Hematopoietic multipotent progenitor cell treated with erythropoietin and hydrocortisone succinate and interleukin-3 and kit ligand, for 6 days (in vitro differentiated cells): ENCODE measurements around the gene USO1.
"Not testable (repeated sequence)": the region's sequence is repeated elsewhere in the genome, so short reads cannot be mapped to it uniquely, and the experiment has no call there.

ENCODE experiments used
- DNase-seq: peaks from one replicate; pipeline ENCODE4 v3.0.0-alpha.2; 2015

The USO1 gene

DNA sequence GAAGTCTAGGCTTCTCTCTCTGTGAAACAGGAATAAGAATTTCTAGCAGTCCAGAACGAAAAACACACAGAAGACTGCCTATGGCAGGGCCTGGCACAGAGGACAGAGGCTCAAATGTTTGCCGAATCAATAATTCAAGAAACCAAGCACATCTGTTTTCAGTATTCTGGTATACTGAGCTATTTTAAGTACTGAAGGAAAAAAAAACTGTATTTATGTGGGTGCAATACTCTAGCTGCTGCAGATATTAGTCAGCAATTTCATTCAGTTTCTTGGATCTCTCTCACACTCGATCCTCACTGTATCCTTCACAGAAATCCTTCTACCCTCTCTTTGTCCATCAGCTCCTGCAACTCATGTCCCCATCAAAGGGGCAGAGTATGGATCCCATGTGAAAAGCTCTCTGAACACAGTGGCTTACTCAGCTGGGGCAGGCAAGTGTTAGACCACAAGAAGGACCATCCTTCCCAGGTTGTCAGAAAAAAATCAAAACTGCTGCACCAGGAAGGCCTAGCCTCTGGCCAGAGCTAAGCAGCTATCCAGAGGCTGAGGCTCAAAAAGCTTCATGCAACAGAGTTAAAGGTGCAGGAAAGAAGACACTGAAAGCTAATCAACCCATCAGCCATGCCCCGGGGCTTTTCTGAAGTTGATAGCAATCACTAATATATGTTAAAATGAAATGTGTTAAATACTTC is 9.1 kb upstream of the USO1 start:
- DNase-seq: no peak

DNA sequence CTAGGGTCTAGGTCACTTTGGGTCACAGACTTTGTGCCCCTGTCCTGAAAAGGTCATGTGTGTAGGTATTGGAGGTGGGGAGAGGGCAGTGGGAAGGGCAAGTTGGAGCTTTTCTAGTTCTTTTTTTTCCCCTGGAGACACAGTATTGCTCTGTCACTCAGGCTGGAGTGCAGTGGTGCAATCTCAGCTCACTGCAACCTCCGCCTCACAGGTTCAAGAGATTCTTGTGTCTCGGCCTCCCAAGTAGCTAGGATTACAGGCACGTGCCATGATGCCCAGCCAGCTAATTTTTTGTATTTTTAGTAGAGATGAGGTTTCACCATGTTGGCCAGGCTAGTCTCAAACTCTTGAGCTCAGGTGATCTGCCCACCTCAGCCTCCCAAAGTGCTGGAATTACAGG is 8.3 kb upstream of the USO1 start:
- DNase-seq: not testable (repeated sequence)

DNA sequence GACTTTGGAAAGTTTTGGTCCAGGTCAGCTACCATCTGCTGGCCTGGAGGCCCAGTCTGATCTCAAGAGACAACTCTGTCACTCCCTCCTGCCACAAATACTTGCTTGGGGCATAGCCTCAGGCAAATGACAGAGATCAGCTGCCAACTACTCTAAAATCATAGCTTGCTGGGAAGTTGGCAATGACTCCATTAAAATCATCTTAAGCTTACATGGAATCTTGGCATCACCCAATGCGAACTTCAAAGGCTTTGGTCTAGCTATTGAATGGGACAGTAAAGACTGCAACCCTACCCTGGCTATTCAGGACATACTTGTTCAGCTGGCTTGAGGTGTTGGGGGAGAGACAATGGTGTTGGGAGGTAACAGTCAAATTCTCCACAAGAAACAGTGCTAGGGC is 7.0 kb upstream of the USO1 start:
- DNase-seq: no peak

DNA sequence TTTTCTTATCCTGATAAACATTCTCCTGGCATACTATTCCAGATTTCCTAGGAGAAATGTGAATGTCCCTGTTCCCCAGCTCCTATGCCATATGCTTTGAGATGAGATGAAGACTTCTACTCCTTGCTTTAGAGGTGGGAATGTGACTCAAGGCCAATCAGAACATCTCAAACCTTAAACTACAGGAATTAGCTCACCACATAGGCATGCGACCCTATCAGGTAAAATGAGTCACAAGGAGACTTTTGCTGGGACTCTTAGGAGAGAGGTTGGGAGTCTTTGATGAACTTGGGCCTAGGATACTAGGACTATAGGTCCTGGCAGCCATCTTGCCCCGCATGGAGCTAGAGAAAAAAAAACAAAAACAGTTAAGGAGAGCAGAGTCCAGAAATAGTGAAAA is 5.8 kb upstream of the USO1 start:
- DNase-seq: no peak

DNA sequence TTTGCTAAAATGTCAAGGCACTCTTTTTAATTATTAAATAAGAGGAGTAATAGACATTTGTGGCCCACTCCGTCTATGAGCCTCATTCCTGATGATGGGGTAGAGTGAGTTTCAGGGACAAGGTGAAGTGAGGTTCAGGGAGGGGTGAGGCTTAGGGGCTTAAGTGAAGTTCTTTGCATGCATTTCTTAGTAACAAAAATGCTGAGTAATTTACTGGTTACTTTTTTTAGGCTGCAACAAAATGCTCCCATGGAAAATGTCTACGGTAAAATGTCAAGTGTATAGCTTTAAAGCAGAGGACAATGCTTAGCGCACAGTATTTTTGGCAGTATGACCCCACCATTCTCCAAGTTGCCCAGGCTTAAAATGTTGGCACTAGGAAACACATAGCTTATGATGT is 2.0 kb upstream of the USO1 start:
- no peak for DNase-seq

DNA sequence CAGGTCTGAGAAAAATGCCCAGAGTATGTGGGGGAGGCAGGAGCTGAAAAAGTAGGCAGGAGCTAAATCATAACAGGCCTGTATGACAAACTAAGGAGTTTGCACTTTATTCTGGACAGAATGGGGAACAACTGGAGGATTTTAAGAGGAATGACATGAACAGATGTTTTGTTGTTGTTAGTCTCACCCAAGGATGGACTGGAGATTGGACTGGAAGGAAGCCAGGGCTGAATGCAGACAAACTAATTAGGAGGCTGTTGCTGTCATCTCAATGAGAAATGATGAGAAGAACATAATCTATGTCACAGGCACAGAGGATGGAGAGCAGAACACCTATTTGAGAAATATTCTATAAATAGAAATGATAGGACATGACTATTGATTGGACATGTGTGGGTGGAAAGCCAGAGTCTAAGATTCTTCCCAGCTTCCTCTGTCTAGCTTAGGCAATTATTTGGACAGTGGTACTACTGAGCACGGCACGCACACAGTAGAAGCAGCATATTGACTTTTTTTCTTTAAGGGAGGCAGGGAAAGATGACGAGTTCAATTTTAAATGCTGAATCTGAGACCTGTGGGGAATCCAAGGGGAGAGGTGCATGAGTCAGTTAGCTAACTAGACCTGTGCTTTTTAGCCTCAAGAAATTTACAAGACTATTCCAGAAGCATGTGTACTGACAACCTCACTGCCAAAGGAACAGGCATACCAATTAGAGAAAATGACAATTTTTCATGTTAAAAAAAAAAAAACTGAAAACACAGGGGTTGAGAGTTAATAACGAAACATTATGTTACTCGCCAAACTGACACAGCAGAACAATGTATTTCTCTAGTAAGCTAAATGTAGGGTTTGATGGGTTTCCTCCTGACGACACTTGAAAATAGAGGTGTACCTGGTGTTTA is 963 bp upstream of the USO1 start:
- no peak for DNase-seq

DNA sequence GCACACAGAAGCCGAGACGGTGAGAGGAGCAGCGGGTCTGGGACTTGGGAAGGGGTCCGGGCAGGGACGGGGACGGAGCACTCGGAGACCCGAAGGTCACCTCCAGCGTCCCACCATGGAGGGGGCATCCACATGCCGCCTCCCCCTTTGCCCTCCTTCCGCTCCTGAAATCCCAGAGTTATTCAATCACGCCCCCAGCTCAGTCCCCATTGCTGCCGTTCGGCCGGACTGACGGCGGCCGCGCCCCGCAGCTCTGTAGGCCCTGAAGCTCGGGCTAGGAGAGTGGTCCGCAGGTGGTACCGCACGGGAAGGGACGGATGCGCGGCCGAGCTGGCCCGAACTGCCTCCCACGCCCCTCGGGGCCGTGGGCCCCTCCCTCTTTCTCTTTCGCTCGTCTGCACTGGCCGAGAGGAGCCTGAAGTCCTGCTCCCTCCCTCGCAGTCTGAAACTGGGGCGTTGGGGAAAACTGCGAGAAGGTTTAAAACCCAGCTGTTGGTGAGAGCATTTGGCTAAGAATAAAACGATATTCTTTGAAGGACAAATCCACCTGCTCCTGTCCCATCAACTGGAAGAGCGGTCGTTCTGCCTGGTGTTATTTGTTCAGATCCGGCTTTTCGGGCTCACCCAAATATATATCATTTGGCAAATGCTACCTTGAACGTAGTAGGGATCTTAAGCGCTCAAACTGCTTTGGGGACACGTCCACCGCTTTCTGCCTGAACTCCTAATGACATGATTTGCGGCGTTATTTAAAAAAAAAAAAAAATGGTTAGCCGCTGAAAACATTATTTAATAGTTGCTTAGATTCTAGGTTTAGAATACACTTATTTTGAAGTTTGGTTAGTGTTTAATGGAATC is 719 bp downstream of the USO1 start:
- DNase-seq: peak; percentile 78

DNA sequence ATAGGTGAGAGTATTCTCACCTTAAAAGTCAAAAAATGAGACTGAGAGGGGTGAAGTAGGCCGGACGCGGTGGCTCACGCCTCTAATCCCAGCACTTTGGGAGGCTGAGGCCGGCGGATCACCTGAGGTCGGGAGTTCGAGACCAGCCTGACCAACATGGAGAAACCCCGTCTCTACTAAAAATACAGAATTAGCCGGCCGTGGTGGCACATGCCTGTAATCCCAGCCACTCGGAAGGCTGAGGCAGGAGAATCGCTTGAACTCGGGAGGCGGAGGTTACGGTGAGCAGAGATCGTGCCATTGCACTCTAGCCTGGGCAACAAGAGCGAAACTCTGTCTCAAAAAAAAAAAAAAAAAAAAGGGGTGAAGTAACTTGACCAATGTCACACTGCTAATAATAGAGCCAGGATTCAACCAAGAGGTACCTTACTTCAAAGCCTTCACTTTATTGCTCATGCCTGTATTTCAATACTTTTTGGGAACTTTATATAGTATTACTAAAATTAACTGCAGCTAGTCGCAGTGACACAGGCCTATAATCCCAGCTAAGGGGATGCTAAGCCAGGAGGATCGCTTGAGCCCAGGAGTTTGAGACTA is 1.7 kb downstream of the USO1 start:
- not testable (repeated sequence) for DNase-seq

DNA sequence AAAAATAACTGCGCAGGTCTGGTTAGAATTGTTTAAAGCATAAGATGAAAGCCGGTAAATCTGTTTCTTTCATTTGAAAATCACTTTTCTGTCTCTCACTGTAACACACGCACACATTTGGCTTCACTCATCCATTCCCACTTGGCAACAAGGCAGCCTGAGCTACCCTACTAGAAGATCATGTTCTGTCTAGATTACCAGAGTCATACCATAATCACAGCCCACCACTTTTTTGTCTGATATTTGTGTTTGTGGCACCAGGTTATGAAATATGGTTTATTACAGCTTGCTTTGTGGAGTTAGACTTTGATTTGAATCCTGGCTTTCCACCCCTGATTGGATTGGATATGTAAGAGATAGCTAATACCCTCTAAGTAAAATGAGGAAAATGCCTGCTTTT is 2.2 kb downstream of the USO1 start:
- peak; percentile 39 for DNase-seq

DNA sequence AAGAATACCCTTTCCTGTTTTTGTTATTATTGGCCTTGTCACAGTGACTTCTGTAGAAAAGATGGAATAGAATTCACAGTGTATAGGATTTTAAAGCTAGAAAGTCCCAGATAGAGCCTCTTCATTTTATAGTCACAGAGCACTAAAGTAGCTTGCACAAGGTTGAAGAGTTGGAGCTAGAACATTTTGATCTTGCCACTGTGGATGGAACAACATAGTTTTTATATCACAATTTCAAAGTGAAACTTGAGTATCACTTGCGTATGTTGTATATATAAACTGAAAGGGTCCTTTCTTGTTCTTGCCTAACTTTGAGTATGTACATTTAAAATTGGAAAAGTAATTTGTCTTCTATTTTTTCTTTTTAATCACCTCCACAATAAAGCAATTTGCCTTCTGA is 2.7 kb downstream of the USO1 start:
- DNase-seq: no peak

DNA sequence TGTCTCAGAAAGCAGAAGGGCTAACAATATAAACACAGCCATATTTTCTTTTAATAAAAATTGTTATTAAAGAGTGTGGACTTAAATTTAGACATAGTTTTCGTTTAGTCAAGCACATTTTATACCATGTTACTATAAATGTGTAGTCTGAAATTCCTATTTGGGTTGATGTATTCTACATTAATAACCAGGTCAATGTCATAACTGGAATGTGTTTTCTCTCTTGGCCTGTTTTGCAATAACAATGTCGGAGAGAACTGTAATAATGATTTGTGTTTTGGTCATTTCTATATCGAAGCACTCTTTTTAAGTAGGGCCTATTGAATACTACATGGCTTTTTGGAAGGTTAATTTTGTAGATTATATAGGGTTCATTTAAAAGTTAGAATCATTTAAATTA is 5.5 kb downstream of the USO1 start:
- DNase-seq: no peak

DNA sequence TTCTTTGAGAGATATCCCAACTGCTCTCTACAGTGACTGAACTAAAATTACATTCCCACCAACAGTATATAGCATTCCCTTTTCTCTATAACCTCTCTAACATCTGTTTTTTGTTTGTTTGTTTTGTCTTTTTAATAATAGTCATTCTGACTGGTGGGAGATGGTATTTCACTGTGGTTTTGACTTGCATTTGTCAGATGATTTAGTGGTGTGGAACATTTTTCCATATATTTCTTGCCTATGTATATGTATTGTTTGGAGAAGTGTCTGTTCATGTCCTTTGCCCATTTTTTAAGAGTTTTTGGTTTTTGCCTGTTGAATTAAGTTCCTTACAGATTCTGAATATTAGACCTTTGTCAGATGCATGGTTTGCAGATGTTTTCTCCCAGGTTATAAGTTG is 9.0 kb downstream of the USO1 start:
- no peak for DNase-seq

DNA sequence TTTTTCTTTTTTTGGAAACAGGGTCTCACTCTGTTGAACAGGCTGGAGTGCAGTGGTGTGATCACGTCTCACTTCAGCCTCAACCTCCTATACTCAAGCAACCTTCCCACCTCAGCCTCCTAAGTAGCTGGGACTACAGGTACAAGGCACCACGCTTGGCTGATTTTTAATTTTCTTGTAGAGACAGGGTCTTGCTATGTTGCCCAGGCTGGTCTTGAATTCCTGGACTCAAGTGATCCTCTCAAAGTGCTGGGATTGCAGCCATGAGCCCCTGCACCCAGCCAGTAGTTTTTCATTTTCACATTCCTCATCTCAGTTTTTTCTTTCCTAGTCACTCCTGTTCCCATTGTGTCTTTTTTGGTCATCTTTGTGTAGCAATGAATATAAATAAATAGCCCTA is 11.1 kb downstream of the USO1 start:
- DNase-seq: no peak

DNA sequence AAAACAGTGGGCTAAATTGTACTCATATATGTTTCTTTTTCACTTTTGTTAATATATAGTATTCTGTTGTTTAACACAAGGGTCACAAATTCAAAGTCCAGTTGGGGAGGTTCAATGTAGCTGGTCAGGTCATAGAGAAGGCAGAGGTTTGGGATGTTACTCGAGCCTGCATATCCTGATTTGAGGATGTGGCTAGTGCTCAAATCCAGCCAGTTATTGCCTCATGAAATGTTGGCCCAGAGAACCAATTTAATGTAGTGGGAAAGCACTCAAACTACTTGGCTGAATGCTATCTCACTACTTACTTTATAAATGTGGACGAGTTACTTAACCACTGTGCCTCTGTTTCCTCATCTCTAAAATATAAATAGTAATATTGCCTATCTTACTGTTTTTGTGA is 12.5 kb downstream of the USO1 start:
- no peak for DNase-seq

DNA sequence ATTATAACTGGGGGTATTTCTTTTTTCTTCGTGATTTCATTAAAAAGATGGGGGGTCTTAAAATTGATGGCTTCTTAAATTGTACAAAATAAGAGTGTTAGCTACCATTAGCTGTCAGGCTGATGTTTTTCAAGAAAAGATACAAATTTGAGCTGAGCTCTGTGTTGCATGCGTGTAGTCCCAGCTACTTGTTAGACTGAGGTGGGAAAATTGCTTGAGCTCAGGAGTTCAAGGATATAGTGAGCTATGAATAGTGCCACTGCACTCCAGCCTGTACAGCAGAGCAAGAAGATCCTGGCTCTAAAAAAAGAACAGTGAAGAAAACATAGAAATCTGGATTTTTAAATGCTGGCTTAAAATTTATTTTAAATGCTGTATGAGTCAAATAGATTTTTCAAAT is 13.0 kb downstream of the USO1 start:
- no peak for DNase-seq

DNA sequence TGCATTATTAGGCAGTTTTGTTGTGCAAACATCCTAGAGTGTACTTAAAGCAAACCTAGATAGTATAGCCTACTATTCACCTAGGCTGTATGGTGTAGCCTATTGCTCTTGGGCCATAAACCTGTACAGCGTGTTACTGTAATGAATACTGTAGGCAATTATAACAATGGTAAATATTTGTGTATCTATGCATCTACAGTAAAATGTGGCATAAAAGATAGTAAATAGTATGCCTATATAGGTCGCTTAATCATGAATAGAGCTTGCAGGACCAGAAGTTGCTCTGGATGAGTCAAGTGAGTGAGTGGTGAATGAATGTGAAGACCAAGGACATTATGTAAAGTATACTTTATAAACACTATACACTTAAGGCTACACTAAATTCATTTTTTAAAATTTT is 16.6 kb downstream of the USO1 start:
- DNase-seq: no peak

DNA sequence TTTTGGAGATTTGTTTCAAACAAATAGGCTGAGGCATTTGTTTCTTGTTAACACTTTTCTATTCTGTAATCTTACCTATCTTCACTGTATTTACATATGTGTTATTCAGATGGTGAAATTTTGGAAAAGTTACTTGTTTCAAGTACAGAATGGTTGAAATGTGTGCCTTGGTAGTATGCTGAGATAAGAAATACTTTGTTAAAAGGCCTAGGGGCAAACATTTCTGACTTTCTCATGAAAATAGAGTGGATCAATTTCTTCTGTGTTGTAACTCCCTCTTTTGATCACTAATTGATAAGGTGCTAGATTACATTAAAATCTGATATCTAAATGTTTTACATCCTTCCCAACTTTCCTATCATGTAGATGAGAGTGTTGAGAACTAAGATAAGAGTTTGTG is 18.1 kb downstream of the USO1 start:
- DNase-seq: no peak

DNA sequence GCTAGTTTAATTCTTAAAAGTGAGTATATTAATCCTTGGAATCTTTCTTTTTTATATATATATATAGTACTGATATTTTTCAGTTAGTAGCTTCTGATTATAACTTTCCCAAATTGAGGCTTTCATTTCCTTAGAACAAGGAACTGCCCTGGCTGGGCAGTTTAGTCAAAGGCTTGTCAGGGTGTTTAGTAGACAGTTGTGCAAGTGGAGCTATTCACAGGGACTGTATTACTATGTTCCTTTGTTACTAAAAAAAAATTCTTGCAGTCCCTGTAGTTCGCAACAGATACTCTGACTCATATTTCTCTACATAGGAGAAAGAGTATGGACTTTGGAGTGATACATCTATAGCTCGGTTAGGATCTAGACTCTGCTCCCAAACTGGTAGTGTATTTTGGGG is 20.8 kb downstream of the USO1 start:
- DNase-seq: peak; percentile 76

DNA sequence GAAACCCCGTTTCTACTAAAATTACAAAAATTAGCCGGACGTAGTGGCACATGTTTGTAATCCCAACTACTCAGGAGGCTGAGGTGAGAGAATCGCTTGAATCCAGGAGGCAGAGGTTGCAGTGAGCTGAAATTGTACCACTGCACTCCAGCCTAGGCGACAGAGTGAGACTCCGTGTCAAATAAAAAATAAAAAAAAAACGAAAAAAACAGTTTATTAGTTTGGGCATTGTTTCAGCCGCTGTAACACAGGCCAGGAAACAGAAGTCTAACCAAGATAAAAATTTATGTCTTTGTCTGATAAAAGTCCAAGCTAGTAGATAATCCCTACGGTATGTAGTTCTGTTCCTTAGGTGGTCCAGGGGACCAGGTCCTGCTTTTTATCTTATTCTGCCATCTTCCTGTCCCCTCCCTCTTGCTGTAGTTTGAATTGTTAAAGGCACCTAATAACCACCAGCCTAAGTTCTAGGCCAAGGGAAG is 21.4 kb downstream of the USO1 start:
- peak; percentile 69 for DNase-seq

DNA sequence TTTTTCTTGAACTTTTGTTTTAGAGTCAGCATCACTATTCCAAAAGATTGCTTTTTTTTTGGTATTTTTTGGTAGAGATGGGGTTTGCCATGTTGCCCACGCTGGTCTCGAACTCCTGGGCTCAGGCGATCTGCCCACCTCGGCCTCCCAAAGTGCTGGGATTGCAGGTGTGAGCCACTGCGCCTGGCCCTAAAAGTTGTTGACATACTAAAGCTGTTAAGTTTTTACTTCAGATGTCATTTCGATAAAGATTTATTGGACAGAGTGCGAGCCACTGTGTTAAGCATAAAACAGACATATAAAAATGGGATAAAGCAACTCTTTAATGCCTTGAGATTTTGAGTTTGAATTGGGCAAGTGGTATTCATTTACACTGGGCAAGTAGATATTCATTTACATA is 28.3 kb downstream of the USO1 start:
- DNase-seq: no peak

DNA sequence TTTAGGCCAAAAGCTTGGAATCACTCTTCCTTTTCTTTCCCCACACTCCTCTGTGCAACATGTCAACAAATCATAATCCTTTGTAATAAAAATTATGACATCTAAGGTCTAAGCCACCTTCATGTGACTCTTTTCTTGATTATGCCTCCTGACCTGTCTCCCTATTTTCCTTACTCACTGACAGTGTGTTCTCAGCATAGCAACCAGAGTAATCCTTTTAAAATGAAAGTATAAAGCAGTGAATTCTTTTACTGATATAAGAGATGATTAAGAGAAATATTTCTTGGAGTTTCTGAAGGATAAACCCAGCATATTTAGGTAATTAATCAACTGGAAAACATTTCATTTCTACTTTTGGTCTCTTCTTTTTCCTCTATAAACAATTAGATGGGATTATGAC is 44.7 kb downstream of the USO1 start:
- DNase-seq: no peak

DNA sequence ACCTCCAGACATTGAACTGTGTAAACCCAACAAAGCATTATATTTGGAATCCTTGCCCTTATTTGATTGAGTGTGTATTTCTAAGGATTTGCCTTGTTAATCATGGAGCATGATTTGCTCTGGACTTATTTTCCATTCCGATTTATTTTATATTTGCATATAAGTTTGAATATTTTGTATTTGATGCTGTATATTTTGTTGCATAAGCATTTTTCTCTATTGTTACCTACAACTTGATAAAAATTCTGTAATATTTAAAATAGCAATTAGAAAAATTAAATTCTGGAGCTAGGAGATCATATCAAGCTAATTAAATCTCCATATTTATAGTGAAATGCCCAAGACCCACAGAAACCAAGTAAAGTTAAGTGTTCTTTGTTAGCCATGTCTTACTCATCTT is 47.2 kb downstream of the USO1 start:
- no peak for DNase-seq

DNA sequence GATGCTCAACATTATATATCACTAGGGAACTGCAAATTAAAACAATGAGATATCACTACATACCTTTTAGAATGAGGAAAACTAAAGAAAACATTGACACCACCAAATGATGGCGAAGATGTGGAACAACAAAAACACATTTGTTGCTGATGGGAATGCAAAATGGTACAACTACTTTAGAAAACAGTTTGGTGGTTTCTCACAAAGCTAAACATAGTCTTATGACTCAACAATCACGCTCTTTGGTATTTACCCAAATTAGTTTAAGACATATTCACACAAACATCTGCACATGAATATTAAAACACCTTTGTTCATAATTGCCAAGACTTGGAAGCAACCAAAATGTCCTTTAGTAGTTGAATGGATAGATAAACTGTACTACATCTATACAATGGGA is 53.2 kb downstream of the USO1 start:
- no peak for DNase-seq
